ENCODE data around the gene RPL18A.

Gene RPL18A

DNA sequence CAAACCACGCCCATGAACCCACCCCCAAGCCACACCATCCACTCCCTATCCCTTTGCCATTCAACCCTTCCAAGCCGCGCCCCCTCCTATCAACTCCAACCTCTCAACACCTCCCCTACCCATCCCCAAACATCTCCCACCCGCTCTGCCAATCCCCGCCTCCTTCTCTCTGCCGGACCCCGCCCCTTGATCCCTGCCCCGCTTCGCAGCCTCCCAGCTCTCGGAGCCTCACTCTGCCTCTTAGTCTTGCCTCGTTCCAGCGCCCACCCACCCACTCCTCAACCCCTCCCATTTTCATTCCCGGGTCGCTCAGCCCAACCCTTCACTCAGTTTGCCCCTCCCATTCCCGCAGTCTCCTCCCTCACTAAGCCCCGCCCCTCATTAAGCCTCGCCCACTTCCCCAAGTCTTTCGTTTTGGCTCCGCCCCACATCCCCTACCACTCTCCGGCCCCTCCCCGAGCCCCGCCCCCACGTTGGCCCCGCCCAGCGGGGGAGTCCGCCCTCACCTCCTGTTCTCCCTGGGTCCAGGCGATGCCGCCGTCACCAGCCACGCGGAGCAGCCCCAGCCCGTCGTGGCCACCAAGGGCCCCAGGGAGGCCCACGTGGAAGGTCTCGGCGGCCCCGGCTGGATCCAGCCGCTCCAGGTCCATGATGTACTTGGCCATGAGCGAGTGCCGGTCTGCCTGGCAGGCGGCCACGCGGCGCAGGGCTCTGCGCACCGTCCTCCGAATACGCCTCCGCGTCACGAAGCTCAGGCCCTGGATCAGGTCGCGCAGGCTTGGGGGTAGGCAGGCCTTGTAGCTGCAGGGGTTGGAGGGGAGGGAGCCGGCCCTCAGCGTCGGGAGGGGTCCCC, 17.7 kb upstream of the RPL18A start:
- DNase-seq (ENCODE audit: low read depth, low spot score), result peak; percentile 88

DNA sequence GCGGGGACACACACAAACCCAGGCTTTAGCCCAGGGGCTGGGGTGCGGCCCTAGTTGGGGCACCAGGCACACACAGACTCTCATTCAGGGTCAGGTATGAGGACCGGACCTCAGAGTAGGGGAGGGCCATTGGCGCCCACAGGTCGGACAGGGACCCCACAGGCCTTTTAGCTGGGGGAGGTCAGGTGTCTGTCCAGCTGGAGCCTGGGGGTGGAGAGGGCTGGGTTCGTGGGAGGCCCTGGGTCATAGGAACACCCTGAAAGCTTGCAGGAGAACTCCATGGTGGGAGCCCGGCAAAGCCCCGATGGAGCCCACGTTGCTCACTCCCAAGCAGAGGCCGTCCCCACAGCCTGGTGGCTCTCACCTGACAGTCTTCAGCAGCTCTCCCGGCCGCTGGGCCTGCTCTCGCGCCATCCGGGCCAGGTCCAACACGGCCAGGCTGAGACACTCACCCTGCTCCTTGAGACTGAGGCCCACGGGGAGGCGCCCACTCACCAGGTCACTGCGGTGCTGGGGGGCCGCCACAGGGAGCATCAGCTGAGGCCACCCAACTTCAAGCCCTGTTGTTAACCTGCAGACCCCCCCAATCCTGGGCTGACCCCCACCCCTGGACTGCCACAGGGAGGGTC, 16.9 kb upstream of the RPL18A start:
- DNase-seq (ENCODE audit: low read depth, low spot score), result no peak

DNA sequence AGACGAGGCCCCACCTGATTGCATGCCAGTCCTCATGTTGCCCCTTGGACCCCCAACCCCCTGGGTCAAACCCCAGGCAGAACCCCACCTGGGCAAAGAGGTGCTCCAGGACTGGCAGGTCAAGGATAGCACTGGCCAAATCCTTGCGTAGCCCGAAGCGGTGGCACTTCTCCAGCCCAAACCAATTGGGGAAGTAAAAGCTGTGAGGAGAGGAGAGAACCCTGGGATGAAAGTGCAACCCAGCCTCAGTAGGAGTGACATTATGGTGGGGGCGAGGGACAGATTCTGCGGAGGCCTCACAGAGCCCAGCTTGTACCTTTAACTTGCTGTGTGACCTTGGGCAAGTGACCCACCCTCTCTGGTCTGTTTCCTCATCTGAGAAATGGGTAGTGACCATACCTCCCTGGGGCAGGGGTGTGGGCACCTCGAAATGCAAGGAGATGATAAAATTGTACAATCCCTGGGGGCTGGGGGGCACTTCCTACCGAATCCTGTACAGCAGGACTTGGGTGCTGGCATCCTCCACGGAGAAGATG, 16.4 kb upstream of the RPL18A start:
- DNase-seq (ENCODE audit: low read depth, low spot score), result no peak

DNA sequence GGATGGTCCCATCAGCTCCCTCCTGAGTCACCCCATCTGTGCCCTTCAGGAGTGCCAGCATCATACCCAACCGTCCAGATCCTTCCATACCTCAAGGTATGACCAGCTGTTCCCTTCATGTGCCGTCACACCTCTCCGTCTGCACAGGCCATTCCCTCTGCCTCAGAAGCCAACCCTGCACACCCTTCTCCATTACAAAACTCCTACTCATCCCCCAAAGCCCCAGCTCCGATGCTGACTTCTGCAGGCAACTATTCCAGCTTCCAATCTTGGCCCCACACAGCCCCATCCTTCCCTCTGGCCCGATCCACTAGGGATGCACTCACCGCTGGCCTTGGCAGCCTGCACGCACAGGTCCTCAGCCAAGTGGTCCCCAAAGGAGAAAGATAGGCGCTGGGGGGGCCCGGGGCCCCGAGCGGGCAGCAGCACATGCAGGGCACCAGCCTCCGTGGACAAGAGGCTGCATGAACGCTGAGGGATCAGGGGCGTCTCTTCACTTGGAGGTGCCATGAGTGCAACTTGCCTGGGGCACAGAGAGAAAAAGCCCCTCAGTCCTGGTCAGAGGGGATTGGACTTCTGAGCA, 15.7 kb upstream of the RPL18A start:
- DNase-seq (ENCODE audit: low read depth, low spot score), result no peak

DNA sequence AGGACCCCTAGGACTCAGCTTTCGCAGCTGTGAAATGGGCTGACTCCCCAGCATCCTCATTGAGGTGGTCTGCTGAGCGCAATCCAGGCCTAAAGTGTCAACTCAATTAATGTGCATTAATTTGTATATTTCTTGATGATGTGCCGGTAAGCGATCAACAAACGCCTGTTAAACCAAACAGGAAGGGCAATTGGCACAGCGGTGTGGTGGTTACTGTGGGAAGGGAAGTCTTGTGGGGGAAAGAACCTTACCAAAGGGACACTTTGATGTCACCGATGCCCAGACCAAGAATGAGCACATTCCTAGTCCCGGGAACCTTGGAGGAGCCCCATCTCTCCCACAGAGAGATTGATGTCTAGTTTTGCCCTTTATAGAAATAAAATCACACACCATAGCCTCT, 13.6 kb upstream of the RPL18A start:
- no peak for DNase-seq (ENCODE audit: low read depth, low spot score)

DNA sequence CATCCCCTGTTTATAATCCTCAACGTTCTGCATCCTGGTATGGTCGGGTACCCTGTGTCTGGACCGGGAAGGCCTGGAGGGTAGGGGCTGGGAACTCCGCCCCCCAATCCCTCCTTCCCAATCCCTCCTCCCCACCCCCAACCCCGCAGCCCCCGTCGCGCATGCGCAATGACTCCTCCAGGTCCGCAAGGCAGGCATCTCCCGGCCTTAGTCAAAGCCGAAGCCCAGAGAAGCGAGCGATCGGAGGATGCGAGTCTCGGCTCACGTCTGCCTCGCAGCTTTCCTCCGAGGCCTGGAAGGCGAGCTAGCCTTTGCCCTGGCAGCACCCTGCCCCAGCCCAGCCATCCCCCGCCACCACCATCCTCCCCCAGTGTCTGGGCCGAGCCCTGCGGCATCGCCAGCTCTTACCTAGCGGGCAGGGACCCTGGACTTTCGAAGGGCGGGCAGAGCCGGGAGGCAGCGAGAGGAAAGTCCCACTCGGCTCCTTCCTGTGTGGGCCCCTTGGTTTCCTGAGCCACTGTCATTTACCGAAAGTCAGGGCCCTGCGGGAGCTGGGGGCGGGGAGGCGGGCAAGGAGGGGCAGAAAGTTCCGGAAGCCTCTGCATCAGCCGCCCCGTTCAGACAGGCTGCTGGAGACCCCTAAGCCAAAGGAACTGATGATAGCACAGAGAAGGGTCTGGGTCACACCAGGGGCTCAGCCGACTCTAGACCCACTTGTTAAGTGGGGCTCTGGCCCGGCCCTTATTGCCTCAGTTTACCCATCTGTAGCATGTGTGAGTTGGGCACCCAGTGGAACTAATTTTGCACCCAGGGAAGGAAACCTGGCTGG, 12.0 kb upstream of the RPL18A start, which contains the start of gene JAK3:
TSS of gene JAK3 (minus strand) at position 445 of the 829 bp plus-strand sequence. CDS start 3,565 bp downstream, outside the sequence.
- peak; percentile 85 for DNase-seq (ENCODE audit: low read depth, low spot score)

DNA sequence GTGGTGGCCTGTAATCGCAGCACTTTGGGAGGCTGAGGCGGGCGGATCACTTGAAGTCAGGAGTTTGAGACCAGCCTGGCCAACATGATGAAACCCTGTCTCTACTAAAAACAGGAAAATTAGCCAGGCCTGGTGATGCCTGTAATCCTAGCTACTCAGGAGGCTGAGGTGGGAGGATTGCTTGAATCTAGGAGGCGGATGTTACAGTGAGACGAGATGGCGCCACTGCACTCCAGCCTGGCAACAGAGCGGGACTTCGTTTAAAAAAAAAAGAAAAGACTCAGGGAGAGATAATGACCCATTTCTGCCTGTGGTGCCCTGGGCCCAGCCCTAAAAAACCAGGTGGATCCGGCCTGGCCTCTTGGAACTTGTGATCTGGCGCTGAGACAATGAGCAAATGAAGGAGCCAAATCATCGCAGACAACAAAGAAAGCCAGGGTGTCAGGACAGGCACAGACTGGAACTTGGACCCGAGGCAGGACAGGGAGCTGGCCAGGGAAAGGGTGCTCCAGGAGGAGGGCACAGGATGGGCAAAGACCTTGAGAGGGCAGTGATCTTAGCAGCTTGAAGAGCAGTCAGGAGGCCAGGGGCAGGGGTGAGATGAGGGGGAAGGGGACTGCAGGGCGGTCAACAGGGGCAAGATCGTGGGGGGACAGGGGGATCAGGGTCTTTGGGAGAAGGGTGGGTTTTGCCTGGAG, 11.0 kb upstream of the RPL18A start:
- DNase-seq (ENCODE audit: low read depth, low spot score), result no peak

DNA sequence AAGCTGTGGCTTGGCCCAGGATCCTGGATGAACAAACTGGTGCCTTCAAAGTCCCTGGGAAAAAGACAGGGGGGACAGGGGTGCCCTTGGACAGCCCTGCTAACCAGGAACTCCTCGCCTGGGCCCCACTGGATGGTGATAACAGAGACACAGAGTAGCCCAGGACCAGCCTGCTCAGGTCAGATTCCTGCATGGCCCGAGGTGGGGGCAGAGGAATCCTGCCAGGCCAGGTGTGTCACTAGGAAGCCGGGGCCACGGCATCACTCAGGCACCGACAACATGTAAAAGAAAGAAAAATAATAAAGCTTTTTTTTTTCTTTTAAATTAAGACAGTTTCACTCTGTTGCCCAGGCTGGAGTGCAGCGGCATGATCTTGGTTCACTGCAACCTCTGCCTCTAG, 5.6 kb upstream of the RPL18A start:
- DNase-seq (ENCODE audit: low read depth, low spot score), result no peak

DNA sequence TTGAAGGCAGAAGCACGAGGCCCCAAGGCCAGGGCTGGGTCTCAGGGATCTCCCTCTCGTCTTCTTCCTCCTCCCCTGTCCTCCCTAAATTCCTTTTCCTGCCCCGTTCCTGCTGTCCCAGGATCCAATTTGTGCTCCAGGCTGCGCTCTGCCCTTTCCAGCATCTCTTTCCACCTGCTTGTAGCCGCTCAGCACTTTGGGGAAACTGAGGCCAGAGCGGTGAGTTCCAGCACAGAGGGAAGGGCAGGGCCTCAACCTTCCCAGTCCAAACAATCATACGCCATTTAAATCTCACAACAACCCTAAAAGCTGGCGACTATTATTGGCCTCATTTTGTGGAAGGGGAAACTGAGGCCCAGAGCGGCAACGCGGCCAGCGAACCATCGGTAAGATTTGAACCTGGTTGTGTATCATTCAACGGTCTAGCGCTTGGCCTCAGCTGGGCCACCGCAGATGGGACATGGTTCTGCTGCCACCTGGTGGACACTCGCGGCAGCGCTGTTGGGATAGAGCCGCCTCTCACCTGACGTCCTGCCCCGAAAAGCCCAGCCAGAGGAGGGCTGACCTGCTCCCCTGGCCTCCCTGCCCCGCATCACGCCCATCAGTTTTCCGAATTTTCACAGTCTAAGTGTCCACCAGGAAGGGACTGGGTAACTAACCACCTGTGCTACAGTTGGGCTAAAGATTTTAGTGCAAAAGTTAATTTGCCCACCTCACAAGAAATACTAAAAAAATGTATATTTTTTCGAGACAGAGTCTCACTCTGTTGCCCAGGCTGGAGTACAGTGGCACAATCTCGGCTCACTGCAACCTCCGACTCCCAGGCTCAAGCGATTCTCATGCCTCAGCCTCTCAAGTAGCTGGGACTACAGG, 4.2 kb upstream of the RPL18A start:
- DNase-seq (ENCODE audit: low read depth, low spot score), result peak; percentile 89

DNA sequence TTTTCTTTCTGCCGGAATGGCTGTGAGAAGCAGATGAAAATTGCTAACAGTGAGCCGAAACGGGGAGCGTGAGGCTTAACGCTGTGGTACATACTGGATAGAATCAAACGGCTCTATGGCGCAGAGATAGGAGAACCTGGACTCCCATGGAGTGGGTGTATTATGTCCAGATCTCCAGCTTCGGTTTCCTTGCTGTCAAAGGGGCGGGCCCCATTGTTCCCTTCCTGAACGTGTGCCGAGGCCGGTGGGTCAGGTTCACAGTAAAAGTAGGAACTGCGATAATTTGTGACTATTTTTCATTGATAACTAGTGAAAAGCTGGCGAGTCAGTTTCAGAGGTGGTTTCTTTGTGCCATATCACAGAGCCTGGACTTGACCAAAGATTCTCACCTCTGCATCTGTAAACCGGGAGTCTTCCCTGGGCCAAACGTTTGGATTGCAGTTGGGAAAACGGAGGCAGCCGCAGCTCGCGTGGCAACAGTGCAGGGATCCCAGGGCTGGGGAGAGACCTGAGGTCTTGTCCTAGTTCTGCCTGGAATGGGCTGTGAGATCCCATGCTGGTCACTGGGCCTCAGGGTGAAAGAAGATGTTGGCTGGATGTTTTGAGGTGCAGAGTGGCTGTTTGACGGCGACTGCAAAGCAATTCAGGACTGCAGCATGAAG, 752 bp downstream of the RPL18A start:
- DNase-seq (ENCODE audit: low read depth, low spot score), result peak; percentile 28

DNA sequence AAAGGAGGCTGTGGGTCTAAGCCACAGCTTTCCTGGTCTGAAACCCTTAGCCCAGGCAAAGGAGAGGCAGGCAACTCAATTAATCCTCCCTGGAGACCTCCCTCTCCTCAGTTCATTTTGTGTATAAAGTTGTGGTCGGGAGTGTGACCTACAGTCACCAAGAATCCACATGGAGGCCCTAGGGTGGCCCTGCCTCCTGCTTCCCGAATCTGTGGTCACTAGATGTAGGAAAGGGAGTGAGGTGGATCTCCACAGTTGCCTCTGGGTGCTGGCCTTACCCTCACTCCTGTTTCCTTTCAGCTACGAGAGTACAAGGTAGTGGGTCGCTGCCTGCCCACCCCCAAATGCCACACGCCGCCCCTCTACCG, 1.3 kb downstream of the RPL18A start:
- DNase-seq (ENCODE audit: low read depth, low spot score), result no peak

DNA sequence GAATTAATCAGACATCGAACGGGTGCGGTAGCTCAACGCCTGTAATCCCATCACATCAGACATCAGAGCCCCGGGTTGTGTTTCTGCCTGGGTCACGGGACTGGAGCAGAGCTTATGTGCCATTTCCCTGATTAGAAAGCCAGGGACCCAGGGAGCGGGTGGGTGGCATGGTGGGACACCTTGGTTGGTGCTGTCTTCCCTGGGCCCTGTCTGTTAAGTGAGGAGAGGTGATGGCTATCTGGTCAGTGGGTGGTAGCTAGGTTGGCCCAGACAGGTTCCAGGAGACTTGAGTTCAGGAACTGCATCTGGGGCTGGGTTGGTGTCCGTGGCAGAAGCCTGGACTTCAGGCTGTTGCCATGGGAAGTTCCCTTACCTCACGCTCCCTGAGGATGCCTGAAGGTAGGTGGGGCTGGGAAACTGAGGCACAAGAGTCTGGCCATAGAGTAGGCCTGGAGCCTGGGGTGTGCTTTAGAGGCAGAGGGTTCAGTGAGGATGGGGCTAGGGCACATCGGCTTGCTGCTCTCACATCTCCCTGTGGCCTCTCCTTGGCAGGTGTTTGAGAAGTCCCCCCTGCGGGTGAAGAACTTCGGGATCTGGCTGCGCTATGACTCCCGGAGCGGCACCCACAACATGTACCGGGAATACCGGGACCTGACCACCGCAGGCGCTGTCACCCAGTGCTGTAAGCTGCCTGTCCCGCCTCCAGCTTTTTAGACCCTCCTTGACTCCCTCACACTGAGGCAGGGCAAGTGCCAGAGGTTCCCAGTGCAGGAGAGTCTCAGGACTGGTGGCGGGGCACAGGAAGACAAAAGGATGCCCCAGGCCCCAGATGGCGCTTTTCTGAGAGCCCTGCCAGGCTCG, 2.1 kb downstream of the RPL18A start:
- no peak for DNase-seq (ENCODE audit: low read depth, low spot score)

DNA sequence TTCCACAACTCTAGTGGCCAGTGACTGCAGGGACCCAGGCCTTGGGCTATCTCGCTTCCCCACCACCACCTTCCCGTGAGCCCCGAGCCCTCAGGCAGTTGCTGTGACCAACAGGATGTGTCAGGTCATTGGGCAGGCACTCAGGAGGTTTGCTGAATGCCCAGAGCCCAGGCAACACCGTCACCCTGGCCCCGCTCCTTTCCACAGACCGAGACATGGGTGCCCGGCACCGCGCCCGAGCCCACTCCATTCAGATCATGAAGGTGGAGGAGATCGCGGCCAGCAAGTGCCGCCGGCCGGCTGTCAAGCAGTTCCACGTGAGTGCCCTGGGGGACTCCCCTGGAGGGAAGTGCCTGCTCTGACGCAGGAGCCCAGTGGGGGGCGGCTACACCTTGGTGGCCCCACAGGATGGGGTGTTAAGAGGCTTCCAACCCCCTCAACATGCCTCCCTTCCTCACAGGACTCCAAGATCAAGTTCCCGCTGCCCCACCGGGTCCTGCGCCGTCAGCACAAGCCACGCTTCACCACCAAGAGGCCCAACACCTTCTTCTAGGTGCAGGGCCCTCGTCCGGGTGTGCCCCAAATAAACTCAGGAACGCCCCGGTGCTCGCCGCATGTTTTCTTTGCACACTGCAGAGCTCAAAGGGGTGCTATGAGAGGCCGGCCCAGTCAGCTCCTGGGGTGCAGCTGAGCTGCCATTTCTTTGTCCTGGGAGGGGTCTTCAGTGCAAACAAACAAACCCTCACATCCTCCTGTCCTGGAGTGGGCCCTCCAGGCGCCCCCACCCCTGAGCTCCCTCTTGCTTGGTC, 3.2 kb downstream of the RPL18A start:
- no peak for DNase-seq (ENCODE audit: low read depth, low spot score)

DNA sequence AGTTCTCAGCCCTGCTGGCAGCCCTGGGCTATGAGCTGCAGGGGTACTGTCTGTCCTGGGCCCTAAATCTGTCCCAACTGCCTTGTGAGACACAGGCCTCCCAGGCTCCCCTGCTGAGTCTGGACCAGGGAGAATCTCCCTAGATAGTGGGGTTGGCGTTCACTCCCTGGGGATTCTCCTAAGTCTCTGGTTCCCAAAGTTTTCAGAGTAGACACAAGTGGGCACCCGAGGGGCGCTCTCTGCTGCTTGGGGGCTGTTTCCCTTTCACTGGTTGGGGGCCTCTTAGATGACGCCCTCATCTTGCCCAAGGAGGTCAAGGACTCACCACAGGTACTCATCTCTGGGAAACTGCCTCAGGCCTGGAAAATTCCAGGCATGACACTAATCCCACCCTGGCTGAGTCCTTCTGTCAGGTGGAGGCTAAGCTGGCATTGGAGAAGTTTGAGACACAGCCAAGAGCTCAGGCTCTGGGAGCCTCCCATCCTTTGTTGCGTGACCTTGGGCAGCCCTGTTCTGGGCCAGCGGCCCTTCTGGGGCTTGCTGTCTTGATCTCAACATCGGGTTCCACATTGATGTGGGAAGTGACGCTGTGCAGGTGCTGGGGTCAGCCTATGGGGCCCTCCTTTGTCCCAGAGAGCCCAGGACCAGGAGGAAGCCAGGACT, 3.9 kb downstream of the RPL18A start:
- DNase-seq (ENCODE audit: low read depth, low spot score), result no peak

DNA sequence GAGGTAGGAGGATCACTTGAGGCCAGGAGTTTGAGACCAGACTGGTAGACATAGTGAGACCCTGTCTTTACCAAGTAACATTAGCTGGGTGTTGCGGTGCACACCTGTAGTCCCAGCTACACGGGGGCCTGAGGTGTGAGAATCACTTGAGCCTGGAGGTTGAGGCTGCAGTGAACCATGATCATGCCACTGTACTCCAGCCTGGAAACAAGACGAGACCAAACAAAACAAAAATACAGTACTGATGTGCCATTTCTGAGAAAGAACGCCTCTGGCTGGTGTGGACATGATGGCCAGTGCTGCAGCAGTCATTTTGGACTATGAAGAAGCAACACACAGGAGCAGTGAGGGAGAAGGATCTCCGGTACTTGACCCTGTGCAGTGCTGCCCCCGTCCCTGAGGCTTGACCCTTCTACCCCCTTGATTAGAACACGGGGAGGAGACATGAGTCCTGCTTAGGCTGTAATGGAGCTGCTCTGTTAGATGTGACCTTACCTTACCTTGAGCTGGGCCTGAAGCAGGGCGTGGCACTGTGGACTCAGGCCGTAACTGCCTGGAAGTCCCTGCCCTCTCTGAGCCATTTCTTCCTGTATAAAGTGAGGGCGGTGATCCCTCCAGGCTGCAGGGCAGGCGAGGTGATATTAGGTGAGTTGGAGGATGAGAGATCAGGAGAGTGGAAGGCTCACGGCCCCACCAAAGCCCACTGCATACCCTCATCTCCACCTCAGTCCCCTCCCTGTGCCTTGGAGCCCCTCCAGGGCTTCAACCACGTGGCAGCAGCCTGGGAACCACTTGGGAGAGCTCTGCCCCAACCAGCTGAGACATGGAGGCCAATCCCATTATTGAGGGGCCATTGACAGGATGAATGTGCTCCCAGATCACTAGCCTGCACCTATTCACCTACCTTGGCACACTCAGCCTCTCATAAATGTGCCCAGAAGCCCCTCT, 5.9 kb downstream of the RPL18A start:
- DNase-seq (ENCODE audit: low read depth, low spot score), result no peak
